DMS79 treated with DMSO at 0.1 percent for 48 hours (cell line): ENCODE data around the gene MFAP4.

ENCODE experiments used
- DNase-seq: peaks from one replicate; lab custom pipeline; 2025; lab: John Stamatoyannopoulos, UW

The MFAP4 gene

DNA sequence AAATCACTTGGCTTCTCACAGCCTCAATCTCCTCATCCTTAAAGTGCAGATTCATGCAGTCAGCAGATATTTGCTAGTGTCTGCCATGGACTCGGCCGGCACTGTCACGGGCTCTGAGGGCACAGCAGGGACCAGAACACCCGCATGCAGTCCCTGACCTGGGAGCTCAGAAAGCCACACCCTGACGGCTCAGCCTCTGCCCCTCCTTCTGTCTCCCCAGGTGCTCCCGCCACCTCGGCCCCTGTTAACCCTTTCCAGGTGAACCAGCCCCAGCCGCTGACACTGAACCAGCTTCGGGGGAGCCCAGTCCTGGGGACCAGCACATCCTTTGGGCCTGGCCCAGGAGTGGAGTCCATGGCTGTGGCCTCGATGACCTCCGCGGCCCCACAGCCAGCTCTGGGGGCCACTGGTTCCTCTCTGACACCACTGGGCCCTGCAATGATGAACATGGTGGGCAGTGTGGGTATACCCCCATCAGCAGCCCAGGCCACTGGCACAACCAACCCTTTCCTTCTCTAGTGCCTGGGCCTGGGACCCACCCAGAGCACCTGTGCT lies 53.2 kb downstream of the MFAP4 start:
- no peak for DNase-seq
